Measurements from ENCODE around the gene FOLR2.
"Not testable (repeated sequence)": the region's sequence is repeated elsewhere in the genome, so short reads cannot be mapped to it uniquely, and the experiment has no call there.

The FOLR2 gene

DNA sequence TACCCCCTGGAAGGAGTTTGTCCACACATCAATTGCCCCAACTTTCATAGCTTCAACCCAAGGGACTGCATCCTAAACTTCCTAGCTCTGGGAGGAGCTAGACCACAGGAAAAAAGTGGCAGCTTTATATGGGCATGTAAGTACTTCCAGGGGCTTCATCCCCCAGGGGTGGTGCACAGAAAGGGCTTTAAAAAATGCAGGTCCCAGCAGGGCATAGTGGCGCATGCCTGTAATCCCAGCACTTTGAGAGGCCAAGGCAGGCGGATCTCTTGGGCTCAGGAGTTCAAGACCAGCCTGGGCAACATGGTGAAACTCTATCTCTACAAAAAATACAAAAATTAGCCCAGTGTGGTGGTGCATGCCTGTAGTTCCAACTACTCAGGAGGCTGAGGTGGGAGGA lies 9.8 kb upstream of the FOLR2 start:
- not testable (repeated sequence) for DNase-seq (ENCODE audit: low spot score)

DNA sequence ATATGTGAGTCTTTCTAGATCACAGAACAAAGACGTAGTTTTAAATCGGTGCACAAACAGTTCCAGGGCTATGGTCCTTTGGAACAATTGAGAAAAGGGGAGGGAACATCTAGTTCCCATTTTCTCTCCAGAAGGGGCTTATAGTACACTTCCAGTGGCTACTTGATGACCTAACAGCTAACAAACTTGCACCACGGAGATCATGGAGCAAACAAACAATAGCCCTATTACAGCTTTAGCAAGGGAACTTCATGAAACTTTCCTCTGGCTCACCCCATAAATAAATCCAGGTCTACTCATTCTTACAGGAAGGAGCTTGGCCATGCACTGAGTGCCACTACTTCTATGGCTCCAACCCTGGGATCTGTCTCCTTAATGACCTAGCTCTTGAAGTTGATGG lies 8.3 kb upstream of the FOLR2 start:
- no peak for DNase-seq (ENCODE audit: low spot score)

GRCh38 chr11:72209101-72209500 lies 7.5 kb upstream of the FOLR2 start:
- no peak for DNase-seq (ENCODE audit: low spot score)

DNA sequence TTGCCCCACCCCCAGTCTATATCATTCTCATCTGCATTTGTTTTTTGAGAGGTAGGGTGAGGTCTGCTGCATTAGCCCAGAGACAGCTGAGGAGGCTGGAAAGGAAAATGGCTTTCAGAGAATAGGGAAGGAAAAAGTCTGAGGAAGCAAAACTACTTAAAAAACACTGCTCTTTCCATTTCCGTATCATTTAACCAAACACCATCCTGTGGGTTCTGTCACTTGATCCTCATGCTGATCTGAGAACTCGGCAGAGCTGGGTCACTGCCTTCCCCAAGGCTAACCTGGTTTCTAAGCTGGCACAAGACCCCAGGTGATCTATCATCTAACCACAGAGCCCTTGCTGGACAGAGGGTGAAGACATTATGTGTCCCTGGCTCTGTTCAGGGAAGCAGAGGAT lies 1.2 kb downstream of the FOLR2 start:
- no peak for DNase-seq (ENCODE audit: low spot score)

DNA sequence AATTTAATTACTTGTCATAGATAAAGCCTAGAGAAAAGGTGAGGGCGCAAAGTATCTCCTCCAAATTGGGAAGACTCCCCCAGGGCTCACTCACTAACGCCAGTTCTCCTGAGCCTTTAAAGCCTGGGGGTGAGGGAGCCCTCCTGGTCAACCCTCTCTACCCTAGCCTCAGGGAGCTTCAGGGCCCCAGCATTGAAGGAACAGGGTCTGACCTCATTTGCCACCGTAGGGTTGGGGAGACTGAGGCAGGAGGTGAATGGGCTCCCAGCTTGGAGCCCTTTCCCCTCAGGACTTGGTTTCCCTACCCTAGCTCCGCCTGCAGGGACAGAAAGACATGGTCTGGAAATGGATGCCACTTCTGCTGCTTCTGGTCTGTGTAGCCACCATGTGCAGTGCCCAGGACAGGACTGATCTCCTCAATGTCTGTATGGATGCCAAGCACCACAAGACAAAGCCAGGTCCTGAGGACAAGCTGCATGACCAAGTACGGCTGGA lies 1.7 kb downstream of the FOLR2 start:
- DNase-seq (ENCODE audit: low spot score), result no peak

DNA sequence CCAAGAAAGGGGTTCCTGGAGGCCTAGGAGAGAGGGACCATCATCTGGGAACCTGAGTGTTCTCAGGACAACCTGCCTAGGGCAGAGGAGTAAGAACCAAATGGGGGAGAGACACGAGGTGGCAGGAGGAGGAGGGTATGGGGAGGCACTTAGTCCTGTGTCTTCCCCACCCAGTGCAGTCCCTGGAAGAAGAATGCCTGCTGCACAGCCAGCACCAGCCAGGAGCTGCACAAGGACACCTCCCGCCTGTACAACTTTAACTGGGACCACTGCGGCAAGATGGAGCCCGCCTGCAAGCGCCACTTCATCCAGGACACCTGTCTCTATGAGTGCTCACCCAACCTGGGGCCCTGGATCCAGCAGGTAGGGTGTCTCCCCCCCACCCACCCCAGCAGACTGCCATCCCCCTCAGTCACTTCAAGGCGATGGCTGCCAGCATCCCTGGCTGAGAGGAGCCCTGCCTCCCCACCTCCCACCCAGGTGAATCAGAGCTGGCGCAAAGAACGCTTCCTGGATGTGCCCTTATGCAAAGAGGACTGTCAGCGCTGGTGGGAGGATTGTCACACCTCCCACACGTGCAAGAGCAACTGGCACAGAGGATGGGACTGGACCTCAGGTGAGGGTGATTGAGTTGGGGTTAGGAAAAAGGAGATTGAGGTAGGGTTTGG lies 4.2 kb downstream of the FOLR2 start:
- no peak for DNase-seq (ENCODE audit: low spot score)

DNA sequence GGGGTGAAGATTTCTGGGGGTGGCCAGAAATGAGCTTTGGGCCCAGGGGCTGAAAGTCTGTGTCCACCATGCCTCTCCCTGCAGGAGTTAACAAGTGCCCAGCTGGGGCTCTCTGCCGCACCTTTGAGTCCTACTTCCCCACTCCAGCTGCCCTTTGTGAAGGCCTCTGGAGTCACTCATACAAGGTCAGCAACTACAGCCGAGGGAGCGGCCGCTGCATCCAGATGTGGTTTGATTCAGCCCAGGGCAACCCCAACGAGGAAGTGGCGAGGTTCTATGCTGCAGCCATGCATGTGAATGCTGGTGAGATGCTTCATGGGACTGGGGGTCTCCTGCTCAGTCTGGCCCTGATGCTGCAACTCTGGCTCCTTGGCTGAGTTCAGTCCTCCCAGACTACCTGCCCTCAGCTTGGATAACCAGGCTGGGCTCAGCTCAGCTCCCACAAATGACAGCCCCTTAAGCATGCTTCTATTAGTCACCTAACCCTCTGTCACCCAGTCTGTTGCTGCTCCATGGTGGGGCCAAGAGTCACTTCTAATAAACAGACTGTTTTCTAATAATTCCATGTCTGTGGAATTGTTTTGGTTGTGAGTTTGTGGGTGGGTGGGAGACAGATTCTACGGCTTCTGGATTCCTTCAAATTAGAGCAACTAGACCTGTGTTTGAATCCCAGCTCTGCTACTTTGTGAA lies 4.9 kb downstream of the FOLR2 start:
- DNase-seq (ENCODE audit: low spot score), result no peak

DNA sequence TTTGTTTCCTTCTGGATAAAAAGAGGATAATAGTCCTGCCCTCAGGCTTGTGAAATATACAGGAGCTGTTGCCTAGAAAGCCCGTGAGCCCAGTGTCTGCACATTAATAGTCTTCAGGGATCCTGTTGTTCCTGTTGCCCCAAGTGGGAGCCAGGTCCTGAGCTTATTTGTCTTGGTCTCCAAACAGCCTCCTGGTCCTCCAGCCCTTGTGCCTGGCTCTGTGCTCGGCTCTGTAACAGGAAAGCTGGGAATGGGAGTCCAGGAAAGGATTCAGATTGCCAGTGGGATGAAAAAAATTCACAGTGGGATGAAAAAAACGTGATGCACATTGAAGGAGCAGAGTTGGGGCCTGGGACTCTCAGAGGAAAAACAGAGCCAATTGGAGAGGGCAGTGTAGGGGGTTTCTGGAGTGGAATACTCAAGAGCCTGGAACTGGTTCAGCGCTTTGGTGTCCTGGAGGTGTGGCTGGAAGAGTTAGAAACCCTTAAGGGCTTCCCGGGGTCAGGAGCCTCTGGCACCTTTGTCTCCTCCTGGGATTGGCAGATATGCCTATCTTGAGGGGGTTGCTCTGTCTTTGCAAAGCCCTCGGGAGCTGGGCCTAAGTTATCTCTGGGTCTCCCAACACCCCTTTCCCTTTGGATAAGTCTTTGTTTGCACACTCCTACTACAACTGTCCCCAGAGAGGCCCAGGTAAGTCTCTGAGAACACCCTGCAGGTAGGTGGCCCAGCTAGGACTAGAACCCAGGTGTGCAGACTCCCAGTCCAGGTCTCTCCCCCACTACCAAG lies 5.7 kb downstream of the FOLR2 start:
- no peak for DNase-seq (ENCODE audit: low spot score)

GRCh38 chr11:72222907-72223614 lies 6.5 kb downstream of the FOLR2 start:
- DNase-seq (ENCODE audit: low spot score), result peak; percentile 77

DNA sequence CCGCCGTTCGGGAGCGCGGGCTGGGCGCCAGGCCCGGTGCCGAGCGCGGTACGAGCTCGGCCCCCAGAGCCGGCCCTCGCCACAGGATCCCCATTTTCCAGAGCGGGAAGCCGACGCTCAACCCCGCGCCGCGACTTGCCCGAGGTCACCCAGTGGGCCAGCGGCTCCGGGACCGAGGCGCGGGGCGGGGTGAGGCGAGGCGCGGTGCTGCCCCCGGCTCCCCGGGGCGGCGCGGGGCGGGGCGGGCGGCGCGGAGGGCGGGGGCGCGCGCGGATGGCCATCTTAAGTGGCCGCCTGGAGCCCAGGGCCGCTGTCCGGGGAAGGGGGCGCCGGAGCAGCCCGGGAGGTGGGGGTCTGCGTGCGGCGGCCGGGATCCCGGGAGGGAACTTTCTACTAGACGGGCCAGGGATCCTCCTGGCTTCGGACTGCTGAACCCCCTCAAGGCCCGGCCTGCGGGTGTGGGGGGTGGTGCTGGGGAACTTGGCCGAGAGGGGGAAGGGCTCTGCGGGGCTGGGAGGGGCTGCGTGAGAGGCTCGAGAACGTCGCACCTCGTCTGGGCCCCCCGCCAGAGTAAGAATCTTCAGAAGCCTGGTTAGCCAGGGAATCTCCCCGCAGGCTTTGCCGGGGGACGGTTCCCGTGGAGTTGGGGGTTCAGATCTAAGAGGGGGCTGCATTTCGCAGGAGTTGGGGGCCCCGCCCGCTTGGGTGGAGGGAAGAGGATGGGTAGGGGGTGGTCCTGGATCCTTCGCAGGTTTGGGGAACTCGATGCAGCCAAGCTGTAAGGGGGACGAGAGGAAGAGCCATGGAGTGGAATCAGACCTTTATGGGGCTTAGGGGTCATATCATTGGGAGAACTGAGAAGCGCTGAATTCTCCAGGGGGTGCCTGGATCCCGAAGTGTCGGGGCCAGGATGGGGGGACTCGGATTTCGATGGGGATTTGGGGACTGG lies 7.3 kb downstream of the FOLR2 start:
- peak; percentile 72 for DNase-seq (ENCODE audit: low spot score)

- DNase-seq (ENCODE audit: low spot score), result no peak
Observed at GRCh38 chr11:72224564-72225410, 8.2 kb downstream of the FOLR2 start, which contains the start of gene INPPL1. INPPL1 (plus strand) TSS chr11:72224767; CDS start chr11:72224985, 218 bp downstream.

- DNase-seq (ENCODE audit: low spot score), result no peak
Observed at GRCh38 chr11:72225411-72225951, 8.9 kb downstream of the FOLR2 start.

DNA sequence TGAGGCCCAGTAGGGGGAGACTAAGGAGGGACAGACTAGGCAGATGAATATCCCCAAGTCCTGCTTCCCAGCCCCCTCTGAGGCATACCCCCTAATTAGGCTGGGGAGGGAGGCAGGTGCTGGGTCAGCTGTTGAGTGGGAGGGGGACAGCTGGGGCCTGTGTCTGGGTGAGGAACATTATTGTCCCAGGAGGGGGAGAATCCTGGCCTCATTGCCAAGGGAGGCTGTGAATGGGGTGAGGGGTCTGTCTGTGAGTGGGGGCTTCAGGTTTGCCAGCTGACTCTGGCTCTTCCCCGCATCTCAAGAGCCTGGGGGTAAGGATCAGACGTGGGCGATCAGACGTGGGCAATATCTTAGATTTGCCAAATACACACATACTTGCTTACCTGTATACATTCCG lies 10.1 kb downstream of the FOLR2 start:
- DNase-seq (ENCODE audit: low spot score), result no peak

DNA sequence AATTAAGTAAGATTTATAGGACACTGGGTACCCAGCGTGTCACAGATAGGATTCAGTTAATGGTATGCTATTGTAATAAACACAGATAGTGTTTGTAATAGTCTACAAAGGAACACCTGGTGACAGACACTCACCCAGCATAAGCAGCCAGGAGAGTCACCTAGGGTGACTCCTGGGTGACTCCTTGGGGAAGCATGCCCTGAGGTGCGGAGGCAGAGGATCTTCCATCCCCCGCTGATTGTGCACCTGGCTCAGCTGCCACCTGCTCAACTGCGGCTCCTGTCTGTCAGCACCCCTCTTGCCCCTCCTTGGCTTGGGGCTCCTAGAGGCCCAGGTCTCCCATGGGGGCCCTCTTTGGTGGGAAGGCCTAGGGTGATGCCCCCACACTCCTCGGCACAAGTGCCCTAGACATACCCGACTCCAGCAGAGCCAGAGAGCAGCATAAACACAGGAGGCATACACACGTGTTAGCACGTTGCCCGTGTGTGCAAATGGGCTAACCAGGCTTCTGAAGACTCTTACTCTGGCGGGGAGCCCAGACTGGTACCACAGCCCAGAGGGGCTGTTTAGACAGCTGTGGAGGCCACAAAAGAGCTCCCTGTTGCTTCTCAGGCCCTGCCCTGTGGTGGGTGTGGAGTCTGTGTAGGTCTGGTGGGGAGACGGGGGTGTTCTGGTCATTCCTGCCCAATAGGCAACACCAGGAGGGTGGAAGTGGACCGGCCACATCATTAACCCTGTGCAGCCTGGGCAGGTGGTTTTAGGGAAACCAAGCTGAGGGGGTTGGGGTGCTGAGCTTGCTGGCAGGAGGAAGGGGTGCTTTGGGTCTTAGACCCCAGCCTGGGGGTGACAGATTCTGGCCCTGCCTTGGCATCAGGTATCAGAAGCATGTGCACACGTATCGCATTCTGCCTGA lies 11.0 kb downstream of the FOLR2 start:
- DNase-seq (ENCODE audit: low spot score), result no peak

- DNase-seq (ENCODE audit: low spot score), result no peak
Observed at GRCh38 chr11:72228229-72228843, 11.7 kb downstream of the FOLR2 start.

DNA sequence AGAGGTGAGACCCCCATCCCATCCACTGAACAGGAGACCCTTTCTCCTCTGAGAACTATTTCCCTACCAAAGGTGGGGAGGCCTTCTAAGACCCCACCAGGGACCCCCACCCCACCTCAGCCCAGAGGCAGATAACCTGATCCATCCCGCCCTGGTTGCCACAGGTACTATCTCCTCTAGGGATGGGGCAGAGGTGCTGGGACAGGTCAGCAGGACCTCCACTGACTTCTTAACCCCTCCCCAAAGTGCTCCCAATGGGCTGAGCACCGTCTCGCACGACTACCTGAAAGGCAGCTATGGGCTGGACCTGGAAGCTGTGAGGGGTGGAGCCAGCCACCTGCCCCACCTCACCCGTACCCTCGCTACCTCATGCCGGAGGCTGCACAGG lies 12.2 kb downstream of the FOLR2 start:
- DNase-seq (ENCODE audit: low spot score), result no peak

- DNase-seq (ENCODE audit: low spot score), result no peak
Observed at GRCh38 chr11:72229336-72229924, 12.8 kb downstream of the FOLR2 start.

All from hepatic stellate cell (primary cell).